ENCODE data around the gene TMEM225B. TPM values are rescaled to one million over a fixed set of nuclear protein-coding genes. Genes with fewer than 3 reads are reported as not detected.

The TMEM225B gene
- total RNA-seq, 1 donor from 2014 or later = 0.91 TPM

DNA sequence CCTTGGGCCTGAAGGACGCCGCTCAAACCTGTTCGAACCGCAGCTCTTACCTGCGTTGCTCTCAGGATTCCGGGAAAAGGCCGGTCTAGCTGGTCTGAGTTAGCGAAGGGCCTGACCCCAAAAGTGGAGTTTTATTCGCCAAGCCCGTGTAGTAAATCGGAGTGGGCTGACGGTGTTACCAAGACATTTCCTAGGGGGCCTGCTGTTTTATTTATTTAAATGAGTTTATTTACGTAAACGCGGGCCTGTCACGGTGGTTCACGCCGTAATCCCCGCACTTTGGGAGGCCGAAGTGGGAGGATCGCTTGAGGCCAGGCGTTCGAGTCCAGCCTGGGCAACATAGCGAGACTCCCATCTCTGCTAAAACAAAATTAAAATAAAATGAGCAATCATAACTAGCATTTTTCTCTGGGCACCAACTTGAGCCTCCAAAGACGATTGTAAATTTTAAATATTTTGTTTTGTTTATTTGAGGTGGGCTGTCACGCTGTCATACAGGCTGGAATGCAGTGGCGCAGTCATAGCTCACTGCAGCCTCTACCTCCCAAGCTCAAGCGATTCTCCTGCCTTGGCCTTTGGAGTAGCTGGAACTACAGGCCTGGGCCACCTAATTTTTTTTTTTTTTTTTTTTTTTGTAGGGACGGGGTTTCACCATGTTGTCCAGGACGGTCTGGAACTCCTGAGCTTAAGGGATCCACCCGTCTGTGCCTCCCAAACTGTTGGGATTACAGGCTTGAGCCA, 38.7 kb upstream of the TMEM225B start:
- H3K27me3 Mint-ChIP-seq = no peaks in the 10 kb centered on the region
- H3K36me3 Mint-ChIP-seq (ENCODE audit: insufficient read depth) = peaks cover 25% of the 10 kb centered on the region
- TF ChIP-seq, protein P1, sequence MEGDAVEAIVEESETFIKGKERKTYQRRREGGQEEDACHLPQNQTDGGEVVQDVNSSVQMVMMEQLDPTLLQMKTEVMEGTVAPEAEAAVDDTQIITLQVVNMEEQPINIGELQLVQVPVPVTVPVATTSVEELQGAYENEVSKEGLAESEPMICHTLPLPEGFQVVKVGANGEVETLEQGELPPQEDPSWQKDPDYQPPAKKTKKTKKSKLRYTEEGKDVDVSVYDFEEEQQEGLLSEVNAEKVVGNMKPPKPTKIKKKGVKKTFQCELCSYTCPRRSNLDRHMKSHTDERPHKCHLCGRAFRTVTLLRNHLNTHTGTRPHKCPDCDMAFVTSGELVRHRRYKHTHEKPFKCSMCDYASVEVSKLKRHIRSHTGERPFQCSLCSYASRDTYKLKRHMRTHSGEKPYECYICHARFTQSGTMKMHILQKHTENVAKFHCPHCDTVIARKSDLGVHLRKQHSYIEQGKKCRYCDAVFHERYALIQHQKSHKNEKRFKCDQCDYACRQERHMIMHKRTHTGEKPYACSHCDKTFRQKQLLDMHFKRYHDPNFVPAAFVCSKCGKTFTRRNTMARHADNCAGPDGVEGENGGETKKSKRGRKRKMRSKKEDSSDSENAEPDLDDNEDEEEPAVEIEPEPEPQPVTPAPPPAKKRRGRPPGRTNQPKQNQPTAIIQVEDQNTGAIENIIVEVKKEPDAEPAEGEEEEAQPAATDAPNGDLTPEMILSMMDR (IDR thresholded peaks at IDR 0.05; ENCODE audit: unreplicated experiment) = no peak
- DNase-seq (ENCODE audit: low spot score, unreplicated experiment) = no peak
- H3K4me1 Mint-ChIP-seq (ENCODE audit: low read depth) = peaks cover 13% of the 10 kb centered on the region
- peak overlapping the region; percentile 99 for H3K4me3 Mint-ChIP-seq (ENCODE audit: low read depth)
- peak overlapping the region; percentile 99 for H3K27ac Mint-ChIP-seq
- H3K9me3 Mint-ChIP-seq (ENCODE audit: low read depth) = no peaks in the 10 kb centered on the region

DNA sequence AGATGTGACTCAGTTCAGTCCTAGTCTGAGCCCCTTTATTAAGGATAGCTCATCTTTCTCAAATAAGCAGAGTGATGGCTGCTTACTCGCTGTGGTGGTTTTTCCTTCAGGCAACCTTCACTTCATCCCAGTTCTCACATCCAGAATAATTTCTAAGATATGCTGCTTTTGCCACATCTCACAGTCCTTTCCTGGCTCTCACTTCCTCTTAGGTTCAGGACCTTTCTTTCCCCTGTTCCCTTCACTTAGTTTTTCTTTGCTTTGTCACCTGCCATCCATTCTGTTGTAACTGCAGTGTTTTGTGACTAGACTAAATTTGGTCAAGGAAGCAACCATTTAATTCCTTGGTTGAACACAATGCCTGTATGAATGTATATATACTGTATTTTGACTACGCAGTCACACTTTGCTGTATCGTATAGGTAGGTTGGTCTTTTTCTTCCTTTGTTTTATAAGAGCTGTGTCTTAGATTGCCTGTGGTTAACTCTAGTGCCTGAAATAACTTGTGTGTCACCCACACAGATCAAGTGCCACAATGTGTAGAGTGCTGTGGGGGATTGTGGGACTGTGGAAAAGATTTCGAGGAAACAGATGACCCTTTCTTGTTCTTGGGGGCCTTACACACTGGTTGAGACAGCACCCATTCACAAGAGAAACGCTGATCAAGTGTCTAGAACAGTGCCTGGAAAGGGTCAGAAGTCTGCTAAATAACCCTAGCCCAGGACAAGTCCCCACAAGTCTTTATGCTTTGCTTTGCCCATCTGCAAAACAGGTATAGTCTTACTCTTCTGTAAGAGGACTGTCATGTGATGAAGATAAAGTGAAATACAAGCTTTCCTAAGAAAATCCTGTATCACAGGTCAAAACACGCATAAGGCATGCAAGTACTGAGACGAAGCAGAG, 37.0 kb upstream of the TMEM225B start:
- Mint-ChIP-seq H3K4me1 (ENCODE audit: low read depth) (peaks cover 13% of the 10 kb centered on the region), H3K9me3 (ENCODE audit: low read depth) (no peaks in the 10 kb centered on the region), H3K27me3 (no peaks in the 10 kb centered on the region), H3K27ac (peak overlapping the region; percentile 73), H3K4me3 (ENCODE audit: low read depth) (peak overlapping the region; percentile 66), H3K36me3 (ENCODE audit: insufficient read depth) (peaks cover 30% of the 10 kb centered on the region)
- DNase-seq (ENCODE audit: low spot score, unreplicated experiment) = no peak
- TF ChIP-seq, protein P1 (IDR thresholded peaks at IDR 0.05; ENCODE audit: unreplicated experiment) = no peak

DNA sequence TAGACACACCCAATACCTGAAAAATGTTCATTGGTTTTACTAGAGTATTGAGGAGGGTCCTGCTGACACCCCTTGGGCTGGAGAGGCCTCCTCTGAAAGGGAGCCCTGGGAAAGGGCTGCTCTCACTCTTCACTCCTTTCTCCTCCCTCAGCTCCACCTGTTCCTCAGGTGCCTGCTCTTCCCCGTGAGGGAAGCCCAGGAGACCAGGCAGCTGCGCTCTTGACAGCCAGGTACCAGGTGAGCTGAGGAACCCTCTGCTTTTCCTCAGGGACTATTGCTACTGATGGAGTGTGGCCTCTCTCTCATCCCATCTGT, 36.4 kb upstream of the TMEM225B start:
- peaks cover 13% of the 10 kb centered on the region for H3K4me1 Mint-ChIP-seq (ENCODE audit: low read depth)
- no peak overlapping the region for H3K4me3 Mint-ChIP-seq (ENCODE audit: low read depth)
- H3K36me3 Mint-ChIP-seq (ENCODE audit: insufficient read depth) = peaks cover 32% of the 10 kb centered on the region
- no peak for DNase-seq (ENCODE audit: low spot score, unreplicated experiment)
- no peak overlapping the region for H3K27ac Mint-ChIP-seq
- TF ChIP-seq, protein P1 (IDR thresholded peaks at IDR 0.05; ENCODE audit: unreplicated experiment) = no peak
- H3K9me3 Mint-ChIP-seq (ENCODE audit: low read depth) = no peaks in the 10 kb centered on the region
- H3K27me3 Mint-ChIP-seq = no peaks in the 10 kb centered on the region

DNA sequence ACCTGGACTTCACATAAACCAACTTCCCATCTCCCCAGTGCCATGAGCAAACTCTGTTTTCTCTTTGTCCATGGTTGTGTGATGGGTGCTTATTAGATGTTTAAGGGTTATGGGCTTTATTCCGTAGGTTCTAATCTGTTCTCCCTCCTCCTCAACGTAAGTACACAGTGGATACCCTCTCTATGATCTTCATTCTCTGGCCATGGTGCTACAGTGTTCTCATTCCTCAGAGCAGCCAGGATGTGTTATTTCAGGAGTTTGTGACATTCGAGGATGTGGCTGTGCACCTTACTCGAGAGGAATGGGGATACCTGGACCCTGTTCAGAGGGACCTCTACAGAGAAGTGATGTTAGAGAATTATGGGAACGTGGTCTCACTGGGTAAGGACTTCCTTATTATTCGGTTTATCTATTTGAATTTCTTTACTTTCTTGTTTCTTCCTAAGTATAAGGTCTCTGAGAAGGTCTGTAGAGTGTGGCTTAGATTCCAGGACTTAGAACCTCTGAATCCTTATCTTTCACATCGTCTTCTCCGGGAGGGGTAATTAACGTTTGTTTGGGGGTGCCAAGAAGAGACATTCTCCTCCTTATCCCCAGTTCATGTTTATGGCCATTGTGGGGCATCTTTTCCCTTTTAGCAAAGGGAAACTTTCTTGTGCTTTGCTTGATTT, 35.8 kb upstream of the TMEM225B start:
- H3K27ac Mint-ChIP-seq = peak overlapping the region; percentile 73
- peaks cover 11% of the 10 kb centered on the region for H3K4me1 Mint-ChIP-seq (ENCODE audit: low read depth)
- H3K9me3 Mint-ChIP-seq (ENCODE audit: low read depth) = no peaks in the 10 kb centered on the region
- peaks cover 32% of the 10 kb centered on the region for H3K36me3 Mint-ChIP-seq (ENCODE audit: insufficient read depth)
- H3K4me3 Mint-ChIP-seq (ENCODE audit: low read depth) = no peak overlapping the region
- no peak for DNase-seq (ENCODE audit: low spot score, unreplicated experiment)
- H3K27me3 Mint-ChIP-seq = no peaks in the 10 kb centered on the region
- TF ChIP-seq, protein P1 (IDR thresholded peaks at IDR 0.05; ENCODE audit: unreplicated experiment) = no peak

DNA sequence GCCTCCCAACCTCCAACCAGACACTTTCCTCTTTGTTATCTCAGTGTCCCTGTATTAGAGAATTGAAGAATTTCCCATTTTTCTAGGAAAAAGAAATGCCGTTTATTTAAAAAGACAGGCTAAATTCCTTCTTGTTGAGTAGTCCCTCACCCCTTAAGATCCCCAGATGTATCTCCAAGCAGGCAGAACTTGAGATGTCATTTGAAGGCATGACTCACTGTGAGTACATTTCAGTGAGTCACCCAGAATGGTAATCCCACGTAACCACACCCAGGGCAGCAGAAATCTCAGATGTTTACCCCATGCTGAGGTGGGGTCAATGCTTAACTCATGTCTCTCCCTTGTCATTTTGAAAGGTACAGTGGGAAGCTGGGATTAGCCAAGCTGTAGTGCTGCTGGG, 35.2 kb upstream of the TMEM225B start:
- no peak for DNase-seq (ENCODE audit: low spot score, unreplicated experiment)
- Mint-ChIP-seq H3K36me3 (ENCODE audit: insufficient read depth) (peaks cover 32% of the 10 kb centered on the region), H3K9me3 (ENCODE audit: low read depth) (no peaks in the 10 kb centered on the region), H3K4me1 (ENCODE audit: low read depth) (peaks cover 5% of the 10 kb centered on the region), H3K27me3 (no peaks in the 10 kb centered on the region), H3K27ac (peak overlapping the region; percentile 73), H3K4me3 (ENCODE audit: low read depth) (no peak overlapping the region)
- TF ChIP-seq, protein P1 (IDR thresholded peaks at IDR 0.05; ENCODE audit: unreplicated experiment) = no peak

Measured in progenitor cell of endocrine pancreas (in vitro differentiated cells).